ENCODE results near the gene MARCHF3.
"Not testable (repeated sequence)": the region's sequence is repeated elsewhere in the genome, so short reads cannot be mapped to it uniquely, and the experiment has no call there.

GRCh38 chr5:127023552-127024191, 6.7 kb downstream of the MARCHF3 start:
- not testable (repeated sequence) for TF ChIP-seq POLR2A (IDR thresholded peaks at IDR 0.05; ENCODE audit: low read length); GATA1 (IDR thresholded peaks at IDR 0.05; ENCODE audit: low read depth, low read length)

All from erythroblast (primary cell).